PC-3 (cell line): ENCODE results near the gene POLD1. TPM values are rescaled to one million over a fixed set of nuclear protein-coding genes. Genes with fewer than 3 reads are reported as not detected.

Experiments used
- ATAC-seq: fragments of 200-7000 bp; cut with Tn5 transposase; 2 replicates; pipeline ENCODE4 v1.9.1; 2020; ENCODE audit warnings: mild to moderate bottlenecking, moderate library complexity
- BruUV-seq: library from RNA; stranded (reverse); fragments of 400-500 nt; replicated peaks from 2 replicates; lab custom pipeline; 2021; lab: Mats Ljungman, UMichigan
- CTCF ChIA-PET: fragments of 300-600 bp; sonication (Branson Sonifier 250); formaldehyde crosslinking; loops from one replicate; lab custom pipeline; 2022; ENCODE audit warnings: antibody characterized with exemption; lab: Charles Lee
- POLR2A ChIA-PET: fragments of 300-600 bp; sonication (Branson Sonifier 250); formaldehyde crosslinking; loops from one replicate; lab custom pipeline; 2022; ENCODE audit warnings: antibody characterized with exemption; ENCODE audit not compliant: unreplicated experiment; lab: Charles Lee
- DNase-seq: peaks from one replicate; pipeline ENCODE4 v3.0.0-alpha.2; 2015
- H2AFZ ChIP-seq: fragments of 300-600 bp; sonication (generic); 2 replicates; pipeline ENCODE4 v1.6.0; 2016; ENCODE audit warnings: antibody characterized with exemption, low read length
- H3F3A ChIP-seq: fragments of 300-600 bp; sonication (generic); one replicate; pipeline ENCODE4 v1.6.0; 2017; ENCODE audit warnings: antibody characterized with exemption, low read length, control low read depth, mild to moderate bottlenecking; ENCODE audit not compliant: unreplicated experiment
- H3K27ac ChIP-seq: fragments of 300-600 bp; sonication (generic); 2 replicates; pipeline ENCODE4 v1.5.1; 2016; ENCODE audit warnings: mild to moderate bottlenecking, low read length
- H3K27me3 ChIP-seq: fragments of 300-600 bp; sonication (generic); 2 replicates; pipeline ENCODE4 v1.6.1; 2016; ENCODE audit warnings: low read length, mixed read lengths
- H3K36me3 ChIP-seq: fragments of 300-600 bp; sonication (generic); 2 replicates; pipeline ENCODE4 v1.6.1; 2016; ENCODE audit warnings: low read depth, mixed run types, low read length, mixed read lengths
- H3K4me1 ChIP-seq: fragments of 300-600 bp; sonication (generic); 2 replicates; pipeline ENCODE4 v1.5.1; 2016; ENCODE audit warnings: low read length; ENCODE audit not compliant: insufficient read depth
- H3K4me2 ChIP-seq: fragments of 300-600 bp; sonication (generic); 2 replicates; pipeline ENCODE4 v1.6.0; 2016; ENCODE audit warnings: low read length
- H3K4me3 ChIP-seq: fragments of 300-600 bp; sonication (generic); 2 replicates; pipeline ENCODE4 v1.5.1; 2016; ENCODE audit warnings: mild to moderate bottlenecking, low read length, mixed read lengths
- H3K79me2 ChIP-seq: fragments of 300-600 bp; sonication (generic); 2 replicates; pipeline ENCODE4 v1.6.1; 2017; ENCODE audit warnings: low read length, mixed read lengths
- H3K9ac ChIP-seq: fragments of 300-600 bp; sonication (generic); 2 replicates; pipeline ENCODE4 v1.6.0; 2016; ENCODE audit warnings: mild to moderate bottlenecking, low read length
- H3K9me2 ChIP-seq: fragments of 300-600 bp; sonication (generic); replicated peaks from 2 replicates; pipeline ENCODE4 v1.6.1; 2016; ENCODE audit warnings: mixed run types, low read length, mixed read lengths
- H3K9me3 ChIP-seq: fragments of 300-600 bp; sonication (generic); 2 replicates; pipeline ENCODE4 v1.6.1; 2016; ENCODE audit warnings: low read length, mixed read lengths
- H4K20me1 ChIP-seq: fragments of 300-600 bp; sonication (generic); 2 replicates; pipeline ENCODE4 v1.6.1; 2016; ENCODE audit warnings: low read length, mixed read lengths
- EZH2 ChIP-seq: fragments of 300-600 bp; sonication (generic); IDR thresholded peaks from one replicate; pipeline ENCODE4 v1.6.1; 2017; ENCODE audit warnings: antibody characterized with exemption, mild to moderate bottlenecking, low read length; ENCODE audit not compliant: unreplicated experiment
- EZH2phosphoT487 ChIP-seq: fragments of 300-600 bp; sonication (generic); IDR thresholded peaks from 2 replicates; pipeline ENCODE4 v1.6.1; 2018; ENCODE audit warnings: mild to moderate bottlenecking, antibody characterized with exemption, low read length, borderline replicate concordance
- intact Hi-C: fragments of 100-400 bp; cut with micrococcal nuclease; formaldehyde crosslinking; loops from 2 replicates; pipeline ENCODE4 v1.9.0; 2023
- total RNA-seq: library from RNA; depleted of rRNA; stranded (reverse); fragments of >200 nt; gene quantifications from 2 replicates; pipeline ENCODE4 v1.2.3, GENCODE V29; 2014
- TF ChIP-seq, protein P1 (sequence below): fragments of 300-600 bp; sonication (generic); conservative IDR thresholded peaks from 2 replicates; pipeline ENCODE4 v1.5.1; 2017; ENCODE audit warnings: antibody characterized with exemption, low read depth, mild to moderate bottlenecking, low read length

Gene POLD1
- total RNA-seq, 1 experiment from 2014 or later = 165 TPM

DNA sequence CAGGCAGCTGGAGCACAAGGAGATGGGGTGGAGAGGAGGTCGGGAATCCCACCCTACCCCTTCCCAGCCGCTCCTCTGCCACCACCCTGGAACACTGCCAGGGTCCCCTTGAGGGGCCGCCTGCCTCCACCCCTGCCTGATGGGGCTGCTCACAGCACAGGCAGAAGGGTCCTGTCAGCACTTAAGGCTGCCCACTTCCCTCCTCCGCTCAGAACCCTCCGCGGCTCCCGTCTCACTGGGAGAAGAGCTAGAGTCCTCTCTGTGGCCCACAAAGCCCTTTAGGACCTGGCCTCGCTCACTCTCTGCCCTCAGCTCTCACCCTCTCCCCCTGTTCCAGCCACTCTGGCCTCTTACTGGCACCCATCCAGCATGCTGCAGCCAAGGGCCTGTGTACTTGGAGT lies 3.4 kb upstream of the POLD1 start:
- H3K27me3 ChIP-seq = no peaks in the 10 kb centered on the region
- H3K9ac ChIP-seq = no peak overlapping the region
- DNase-seq (no peak), ATAC-seq (no peak)
- CTCF ChIA-PET = no interaction called here
- intact Hi-C loops = no loop called here
- BruUV-seq = no TSS peak
- peaks cover 24% of the 10 kb centered on the region for H3K79me2 ChIP-seq
- no peak overlapping the region for H3K27ac ChIP-seq
- H3K4me2 ChIP-seq = no peak overlapping the region
- peaks cover 14% of the 10 kb centered on the region for H4K20me1 ChIP-seq
- TF ChIP-seq EZH2phosphoT487 = no peak
- TF ChIP-seq EZH2 = no peak
- TF ChIP-seq, protein P1, sequence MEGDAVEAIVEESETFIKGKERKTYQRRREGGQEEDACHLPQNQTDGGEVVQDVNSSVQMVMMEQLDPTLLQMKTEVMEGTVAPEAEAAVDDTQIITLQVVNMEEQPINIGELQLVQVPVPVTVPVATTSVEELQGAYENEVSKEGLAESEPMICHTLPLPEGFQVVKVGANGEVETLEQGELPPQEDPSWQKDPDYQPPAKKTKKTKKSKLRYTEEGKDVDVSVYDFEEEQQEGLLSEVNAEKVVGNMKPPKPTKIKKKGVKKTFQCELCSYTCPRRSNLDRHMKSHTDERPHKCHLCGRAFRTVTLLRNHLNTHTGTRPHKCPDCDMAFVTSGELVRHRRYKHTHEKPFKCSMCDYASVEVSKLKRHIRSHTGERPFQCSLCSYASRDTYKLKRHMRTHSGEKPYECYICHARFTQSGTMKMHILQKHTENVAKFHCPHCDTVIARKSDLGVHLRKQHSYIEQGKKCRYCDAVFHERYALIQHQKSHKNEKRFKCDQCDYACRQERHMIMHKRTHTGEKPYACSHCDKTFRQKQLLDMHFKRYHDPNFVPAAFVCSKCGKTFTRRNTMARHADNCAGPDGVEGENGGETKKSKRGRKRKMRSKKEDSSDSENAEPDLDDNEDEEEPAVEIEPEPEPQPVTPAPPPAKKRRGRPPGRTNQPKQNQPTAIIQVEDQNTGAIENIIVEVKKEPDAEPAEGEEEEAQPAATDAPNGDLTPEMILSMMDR = no peak
- H3K4me1 ChIP-seq = peaks cover 17% of the 10 kb centered on the region; the same call in 1 of the 2 replicates
- H3K9me2 ChIP-seq = no peaks in the 10 kb centered on the region
- peaks cover 3% of the 10 kb centered on the region for H3F3A ChIP-seq
- no peak overlapping the region for H3K4me3 ChIP-seq
- POLR2A ChIA-PET = interaction anchor here (0.6 kb wide), 2 partner anchors 301 to 1764 kb away, joined by 3 to 4 read pairs; no protein-coding TSS in a partner anchor
- H3K9me3 ChIP-seq = no peaks in the 10 kb centered on the region
- H2AFZ ChIP-seq = no peak overlapping the region
- peaks cover 30% of the 10 kb centered on the region for H3K36me3 ChIP-seq

DNA sequence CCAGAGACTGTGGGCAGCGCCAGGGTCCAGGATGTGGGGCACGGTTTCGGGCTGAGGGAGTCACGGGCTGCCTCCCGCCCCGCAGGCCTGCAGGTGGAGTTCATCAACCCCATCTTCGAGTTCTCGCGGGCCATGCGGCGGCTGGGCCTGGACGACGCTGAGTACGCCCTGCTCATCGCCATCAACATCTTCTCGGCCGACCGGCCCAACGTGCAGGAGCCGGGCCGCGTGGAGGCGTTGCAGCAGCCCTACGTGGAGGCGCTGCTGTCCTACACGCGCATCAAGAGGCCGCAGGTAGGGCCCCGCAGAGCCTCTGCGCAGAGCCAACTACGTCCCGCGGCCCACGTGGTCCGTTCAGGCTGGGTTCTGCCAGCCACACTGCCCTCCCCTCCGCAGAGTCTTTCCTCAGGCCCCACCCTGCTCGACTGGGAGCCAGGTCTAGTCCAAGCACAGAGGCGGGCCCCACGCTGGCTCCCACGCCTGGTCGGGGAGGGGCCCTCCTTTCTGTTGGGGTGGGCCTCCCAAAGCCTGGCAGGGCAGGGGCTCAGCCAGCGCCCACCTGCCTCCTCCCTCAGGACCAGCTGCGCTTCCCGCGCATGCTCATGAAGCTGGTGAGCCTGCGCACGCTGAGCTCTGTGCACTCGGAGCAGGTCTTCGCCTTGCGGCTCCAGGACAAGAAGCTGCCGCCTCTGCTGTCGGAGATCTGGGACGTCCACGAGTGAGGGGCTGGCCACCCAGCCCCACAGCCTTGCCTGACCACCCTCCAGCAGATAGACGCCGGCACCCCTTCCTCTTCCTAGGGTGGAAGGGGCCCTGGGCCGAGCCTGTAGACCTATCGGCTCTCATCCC lies 2.0 kb upstream of the POLD1 start:
- Histone ChIP-seq H3F3A (peaks cover 3% of the 10 kb centered on the region), H3K4me1 (peaks cover 15% of the 10 kb centered on the region; the same call in 1 of the 2 replicates), H3K9ac (no peak overlapping the region), H3K27ac (no peak overlapping the region), H3K9me3 (no peaks in the 10 kb centered on the region), H3K27me3 (no peaks in the 10 kb centered on the region), H4K20me1 (peaks cover 13% of the 10 kb centered on the region), H3K79me2 (peaks cover 36% of the 10 kb centered on the region), H3K4me3 (no peak overlapping the region), H2AFZ (no peak overlapping the region), H3K36me3 (peaks cover 34% of the 10 kb centered on the region), H3K9me2 (no peaks in the 10 kb centered on the region), H3K4me2 (no peak overlapping the region)
- intact Hi-C loops = no loop called here
- TF ChIP-seq, protein P1 = no peak
- TF ChIP-seq EZH2 (no peak), EZH2phosphoT487 (no peak)
- ChIA-PET POLR2A (no interaction called here), CTCF (no interaction called here)
- no TSS peak for BruUV-seq
- ATAC-seq (no peak), DNase-seq (no peak)
